Measurements from ENCODE around the gene PNPLA2.

PNPLA2 gene

DNA sequence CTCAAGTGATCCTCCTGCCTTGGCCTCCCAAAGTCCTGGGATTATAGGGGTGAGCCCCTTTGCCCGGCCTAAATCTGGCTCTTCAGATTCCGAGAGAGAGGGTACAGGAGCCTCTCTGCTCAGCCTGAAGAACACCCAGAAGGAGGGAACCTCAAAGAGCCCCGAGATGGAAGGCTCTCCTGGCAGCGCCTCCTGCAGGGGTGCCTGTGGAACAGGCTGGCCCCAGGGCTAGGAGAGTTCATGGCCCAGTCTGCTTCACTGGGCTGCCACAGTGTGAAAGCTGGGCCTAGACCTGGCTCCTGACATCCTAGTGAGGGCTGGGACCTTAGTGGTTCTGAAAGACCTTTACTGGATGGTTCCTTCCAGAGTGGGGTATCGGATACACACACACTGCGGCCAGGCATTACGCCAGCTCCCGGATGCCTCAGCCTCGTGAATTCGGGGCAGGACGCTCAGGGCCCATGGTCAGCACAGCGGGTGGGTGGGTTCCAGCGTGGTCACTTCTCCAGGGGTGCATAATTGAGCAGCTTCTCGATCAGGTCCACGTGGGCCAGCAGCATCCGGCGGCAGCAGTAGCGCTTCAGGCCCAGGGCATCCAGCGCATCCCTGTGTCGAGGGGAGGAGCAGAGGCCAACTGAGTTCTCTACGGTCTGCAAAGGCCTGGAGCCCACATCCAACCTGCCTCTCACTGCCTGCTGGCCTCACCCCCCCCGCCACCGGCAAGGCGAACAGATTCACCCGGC is 21.3 kb downstream of the PNPLA2 start:
- FAIRE-seq (no peak), DNase-seq (ENCODE audit: insufficient read length, low spot score) (no peak)

DNA sequence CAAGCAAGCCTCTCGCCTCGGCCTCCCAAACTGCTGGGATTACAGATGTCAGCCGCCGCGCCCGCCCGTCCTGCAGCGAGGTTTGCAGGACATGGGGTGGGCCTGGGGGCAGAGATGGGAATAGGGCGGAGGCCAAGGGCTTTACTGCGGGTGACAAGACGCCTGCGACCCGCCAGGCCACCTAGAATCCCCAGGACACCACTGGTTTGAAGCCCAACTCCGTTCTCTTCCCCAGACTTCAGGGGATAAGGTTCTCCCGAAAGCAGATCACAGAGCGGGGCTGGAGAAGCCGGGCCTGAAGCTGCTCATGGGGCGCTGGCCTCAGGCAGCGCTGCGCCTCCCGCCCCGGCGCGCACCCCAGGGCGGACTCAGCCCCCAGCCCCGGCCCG is 23.3 kb downstream of the PNPLA2 start:
- no peak for DNase-seq (ENCODE audit: insufficient read length, low spot score)
- peak; percentile 18 for FAIRE-seq

DNA sequence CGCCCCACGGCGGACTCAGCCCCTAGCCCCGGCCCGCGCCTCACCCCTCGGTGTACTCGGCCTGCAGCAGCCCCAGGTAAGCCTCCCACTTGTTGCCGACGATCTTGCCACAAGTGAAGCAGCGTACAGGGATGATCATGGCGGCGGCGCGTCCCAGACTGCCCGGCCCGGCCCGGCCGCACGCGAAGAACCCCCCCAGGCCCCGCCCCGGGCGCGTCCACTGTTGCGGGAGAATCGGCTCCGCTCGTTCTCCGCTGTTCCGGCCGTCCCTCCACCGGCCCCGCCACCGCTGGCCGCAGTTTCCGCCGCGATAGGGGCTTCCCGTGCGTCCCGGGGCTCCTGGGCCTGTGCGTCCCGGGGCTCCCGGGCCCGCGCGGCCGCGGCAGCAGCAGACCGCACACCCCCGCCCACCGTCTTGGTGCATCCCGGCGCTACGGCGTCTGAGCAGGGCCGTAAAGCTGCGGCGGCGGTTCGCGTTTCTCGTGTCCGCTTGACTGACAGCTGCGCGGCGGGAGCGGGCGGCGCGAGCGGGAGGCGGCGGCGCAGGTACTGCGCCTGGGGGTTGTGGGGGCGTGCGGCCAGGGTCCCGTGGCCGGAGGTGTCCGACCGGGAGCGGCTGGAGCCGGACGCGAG is 23.8 kb downstream of the PNPLA2 start, which contains the start of the genes POLR2L and TSPAN4:
POLR2L (minus strand) TSS at position 160 of the 633 bp plus-strand sequence; CDS start at position 139, 21 bp downstream.
TSPAN4 (plus strand) TSS at position 483 of the 633 bp plus-strand sequence. CDS start 7,453 bp downstream, outside the sequence.
- peak; percentile 95 for DNase-seq (ENCODE audit: insufficient read length, low spot score)
- FAIRE-seq: peak; percentile 91

- no peak for DNase-seq (ENCODE audit: insufficient read length, low spot score)
- FAIRE-seq: no peak
Measured at GRCh38 chr11:843086-843734, 24.5 kb downstream of the PNPLA2 start.

GRCh38 chr11:843818-844692 is 25.3 kb downstream of the PNPLA2 start:
- DNase-seq (ENCODE audit: insufficient read length, low spot score): no peak
- no peak for FAIRE-seq

DNA sequence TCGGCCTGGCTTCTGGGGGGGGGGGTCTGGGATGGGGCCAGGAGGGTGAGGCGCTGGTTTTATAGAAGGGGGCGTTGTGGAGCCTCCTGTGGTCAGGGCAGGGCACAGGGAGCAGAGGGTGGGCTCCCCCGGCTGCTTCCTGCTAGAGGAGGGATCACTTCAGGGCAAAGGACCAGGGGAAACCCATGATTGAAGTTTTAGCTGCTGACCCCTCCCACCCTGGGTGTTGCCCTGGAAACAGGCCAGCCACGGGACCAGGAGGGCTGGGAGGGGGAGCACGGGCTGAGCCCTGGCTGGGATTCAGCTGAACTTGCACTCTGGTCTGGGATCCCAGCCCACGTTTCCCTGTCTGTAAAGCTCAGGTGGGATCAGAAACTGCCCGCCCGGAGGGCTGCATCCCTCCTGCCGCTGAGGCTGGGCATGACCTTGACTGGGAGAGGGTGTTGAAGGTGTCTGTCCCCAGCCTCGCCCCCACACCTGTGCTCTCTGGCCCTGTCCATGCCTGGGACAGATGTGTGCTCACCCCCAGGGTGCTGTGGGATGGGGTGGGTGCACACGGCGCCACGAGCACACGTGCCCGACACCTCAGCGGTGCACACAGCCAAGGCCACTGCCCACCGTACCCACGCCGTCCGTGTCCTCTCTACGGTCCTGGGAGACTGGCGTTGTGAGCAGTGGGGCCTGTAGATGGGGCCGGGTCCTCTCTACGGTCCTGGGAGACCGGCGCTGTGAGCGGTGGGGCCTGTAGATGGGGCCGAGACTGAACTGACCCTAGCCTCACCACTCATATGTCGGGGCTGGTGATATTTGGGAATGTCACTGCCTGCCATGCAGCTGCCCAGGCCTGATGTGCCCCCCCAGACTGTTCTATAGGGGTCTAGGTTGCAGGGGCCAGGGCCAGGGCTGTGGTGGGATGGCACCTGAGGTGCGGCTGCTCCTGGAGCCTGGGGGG is 26.3 kb downstream of the PNPLA2 start:
- DNase-seq (ENCODE audit: insufficient read length, low spot score) (no peak), FAIRE-seq (no peak)

GRCh38 chr11:845872-846495 is 27.3 kb downstream of the PNPLA2 start:
- DNase-seq (ENCODE audit: insufficient read length, low spot score): no peak
- no peak for FAIRE-seq

DNA sequence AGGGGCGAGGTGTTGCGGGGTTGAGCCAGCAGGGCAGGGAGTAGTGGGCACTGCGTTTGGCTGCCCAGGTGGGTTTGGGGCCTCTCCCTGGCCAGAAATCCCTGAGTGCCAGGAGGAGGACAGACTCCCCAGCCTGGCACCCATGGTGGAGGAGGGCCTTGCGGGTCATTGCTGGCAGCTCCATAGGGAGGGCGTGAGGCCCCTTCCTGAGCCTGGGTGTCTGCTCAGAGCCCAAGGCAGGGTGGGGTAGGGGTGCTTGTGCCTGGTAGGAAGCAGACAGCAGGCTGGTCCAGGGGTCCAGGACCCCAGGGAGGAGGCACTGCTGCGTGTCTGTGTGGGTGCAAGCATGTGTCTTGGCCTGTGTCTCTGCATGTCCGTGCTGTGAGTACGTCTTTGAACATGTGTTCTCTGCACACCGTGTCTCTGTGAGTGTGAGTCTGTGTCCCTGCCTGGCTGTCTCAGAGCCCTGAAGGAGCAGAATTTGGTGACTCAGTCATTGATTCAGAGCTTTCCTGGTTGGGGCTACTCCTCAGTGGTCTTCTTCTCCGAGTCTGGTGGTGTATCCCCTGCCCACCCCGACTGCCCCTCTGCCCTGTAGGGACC is 27.9 kb downstream of the PNPLA2 start:
- DNase-seq (ENCODE audit: insufficient read length, low spot score) (no peak), FAIRE-seq (no peak)

DNA sequence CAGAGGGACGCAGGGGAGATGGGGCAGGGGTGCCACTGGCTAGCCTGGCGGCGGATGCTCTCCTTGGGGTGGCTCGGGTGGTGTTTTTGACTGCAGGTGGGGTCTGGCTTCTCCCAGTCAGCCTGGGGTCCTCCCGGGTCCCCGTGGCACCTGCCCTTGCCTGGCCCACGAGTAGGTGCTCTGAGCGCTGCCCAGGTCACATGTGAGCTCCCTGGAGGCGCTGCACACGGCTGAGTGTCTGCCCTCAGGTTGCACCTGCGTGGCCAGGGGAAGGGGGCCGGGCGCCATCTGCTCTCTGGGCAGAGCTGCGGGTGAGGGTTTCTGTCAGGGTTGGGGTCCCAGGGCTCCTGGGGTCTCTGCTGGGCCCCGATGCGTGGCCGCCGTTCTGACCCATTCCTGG is 29.2 kb downstream of the PNPLA2 start:
- FAIRE-seq (no peak), DNase-seq (ENCODE audit: insufficient read length, low spot score) (no peak)

- FAIRE-seq: peak; percentile 81
- DNase-seq (ENCODE audit: insufficient read length, low spot score): peak; percentile 97
Measured at GRCh38 chr11:848380-848931, 29.7 kb downstream of the PNPLA2 start.

- no peak for FAIRE-seq
- DNase-seq (ENCODE audit: insufficient read length, low spot score): no peak
Measured at GRCh38 chr11:849104-849824, 30.6 kb downstream of the PNPLA2 start.

DNA sequence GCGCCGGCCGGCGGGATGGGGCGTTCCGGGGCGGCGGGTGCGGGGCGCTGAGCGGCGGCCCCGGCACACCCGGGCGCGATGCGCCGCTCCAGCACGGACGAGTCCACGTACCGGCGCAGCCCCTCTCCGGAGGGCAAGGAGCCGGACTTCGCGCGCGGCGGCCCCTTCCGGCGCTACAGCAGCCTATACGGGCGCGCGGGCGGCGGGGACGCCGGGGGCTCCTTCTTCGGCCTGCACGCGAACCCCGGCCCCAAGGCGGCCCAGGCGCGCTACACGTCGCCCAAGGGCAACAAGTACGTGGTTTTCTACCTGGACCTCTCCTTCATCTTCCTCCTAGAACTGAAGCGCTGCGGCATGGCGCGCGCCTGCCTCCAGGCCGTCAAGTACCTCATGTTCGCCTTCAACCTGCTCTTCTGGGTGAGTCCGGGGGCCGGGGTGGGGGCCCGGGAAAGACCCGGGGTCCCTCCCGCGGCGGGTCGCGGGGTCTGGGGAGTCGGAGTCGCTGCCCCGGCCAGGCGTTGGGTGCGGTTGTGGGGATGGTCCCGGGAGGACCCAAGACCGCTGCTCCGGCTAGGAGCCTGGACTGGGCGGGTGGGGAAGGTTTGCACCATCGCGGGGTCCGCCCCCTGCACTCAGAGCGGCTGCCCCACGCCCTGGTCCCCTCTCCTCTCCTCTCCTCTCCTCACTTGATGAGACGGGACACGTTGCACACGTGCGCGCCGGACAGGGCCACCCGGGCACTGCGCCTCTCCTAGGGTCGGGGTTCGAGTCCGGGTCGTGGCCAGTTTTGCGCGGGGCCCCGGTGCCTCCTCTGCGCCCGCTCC is 31.4 kb downstream of the PNPLA2 start:
- no peak for FAIRE-seq
- DNase-seq (ENCODE audit: insufficient read length, low spot score): no peak

DNA sequence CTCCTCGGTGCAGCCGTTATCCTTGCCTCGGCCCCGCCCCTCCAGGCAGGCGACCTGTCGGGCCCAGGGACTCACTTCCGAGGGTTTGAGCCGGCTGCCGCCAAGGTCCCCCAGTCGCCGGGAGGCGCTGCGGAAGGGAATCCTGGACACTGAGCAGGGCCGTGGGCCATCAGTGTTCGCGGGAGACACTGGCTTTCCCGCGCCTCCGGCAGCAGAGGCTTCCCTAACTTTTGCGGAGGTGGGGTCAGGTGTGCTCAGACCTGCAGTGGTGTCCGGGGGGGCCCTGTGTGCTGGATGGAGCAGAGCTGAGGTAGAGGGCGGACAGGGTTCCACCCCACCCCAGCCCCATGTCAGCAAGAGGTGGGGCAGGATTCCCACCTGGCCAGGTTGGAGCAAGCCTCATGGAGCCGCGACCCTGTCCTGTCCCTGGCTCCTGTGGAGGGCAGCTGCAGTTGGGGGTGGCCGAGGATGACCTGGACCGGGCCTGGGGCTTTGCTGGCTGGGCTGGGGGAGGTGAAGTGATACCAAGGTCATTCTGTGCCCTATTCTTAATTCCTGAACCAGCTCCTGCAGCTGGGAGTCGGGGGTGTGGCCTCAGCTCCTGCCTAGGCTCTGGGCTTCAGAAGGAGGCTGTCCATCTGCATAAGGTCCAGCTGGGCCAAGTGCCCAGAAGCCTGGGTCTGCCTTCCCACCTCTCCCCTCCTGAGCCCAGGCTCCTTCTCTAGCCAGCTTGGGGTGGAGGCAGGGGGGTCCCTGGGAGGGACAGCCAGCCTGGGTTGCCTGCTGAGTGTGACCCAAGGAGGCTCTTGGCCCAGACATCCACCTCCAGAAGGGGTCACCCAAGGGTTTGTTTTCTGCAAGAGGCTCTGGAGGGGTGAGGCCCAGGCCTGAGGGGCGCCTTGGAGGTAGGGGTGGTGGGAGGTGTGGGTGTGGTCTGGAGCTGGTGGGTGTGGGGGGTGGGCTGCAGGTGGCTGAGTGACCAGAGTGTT is 32.4 kb downstream of the PNPLA2 start:
- FAIRE-seq: no peak
- DNase-seq (ENCODE audit: insufficient read length, low spot score): peak; percentile 72

GRCh38 chr11:852762-853161 is 34.0 kb downstream of the PNPLA2 start:
- FAIRE-seq: no peak
- no peak for DNase-seq (ENCODE audit: insufficient read length, low spot score)

DNA sequence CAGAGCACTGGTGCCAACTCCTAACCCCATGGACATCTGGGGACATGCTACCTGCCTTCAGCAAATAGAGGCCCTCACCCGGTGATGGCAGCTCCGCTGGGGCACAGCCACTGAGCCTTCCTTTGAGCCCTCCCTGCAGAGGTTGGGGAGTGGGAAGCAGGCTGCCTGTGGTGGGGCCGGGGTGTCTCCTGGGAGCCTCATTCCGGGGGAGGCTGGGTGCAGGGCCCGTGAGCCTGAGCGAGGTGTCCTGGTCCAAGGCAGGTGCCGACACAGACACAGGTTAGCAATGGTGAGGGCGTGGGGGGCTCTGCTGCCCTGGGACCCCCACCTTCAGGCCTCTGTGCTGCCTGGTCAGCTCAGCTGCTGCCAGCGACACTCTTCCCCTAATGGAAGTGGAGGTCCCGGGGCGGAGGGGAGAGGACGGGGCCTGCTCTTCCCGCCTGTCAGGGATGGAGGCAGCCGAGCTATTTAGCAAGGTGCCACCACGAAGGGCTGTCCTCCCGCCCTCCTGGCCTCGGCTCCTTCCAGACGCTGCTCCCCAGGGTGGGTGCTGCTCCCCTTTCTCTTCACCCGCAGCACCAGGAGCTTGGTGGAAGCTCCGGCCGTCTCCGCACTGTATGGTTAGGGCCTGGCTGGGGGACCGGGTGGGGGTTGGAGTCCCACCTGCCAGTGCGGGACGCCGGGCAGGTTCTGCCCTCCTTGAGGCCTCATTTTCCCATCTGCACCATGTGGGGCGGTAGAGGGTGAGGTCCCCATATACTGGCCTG is 35.2 kb downstream of the PNPLA2 start:
- FAIRE-seq: no peak
- DNase-seq (ENCODE audit: insufficient read length, low spot score): no peak
